HepG2 (cell line): ENCODE measurements around the gene C20orf141. TPM values are rescaled to one million over a fixed set of nuclear protein-coding genes. Genes with fewer than 3 reads are reported as not detected.

Source experiments
- E2F5 ChIP-seq: sonication (generic); formaldehyde crosslinking; conservative IDR thresholded peaks from 2 replicates; pipeline ENCODE4 v1.4.0; 2020; ENCODE audit warnings: missing genetic modification reagents
- GPN1 ChIP-seq: sonication (generic); formaldehyde crosslinking; IDR thresholded peaks from 2 replicates; pipeline ENCODE4 v1.5.1; 2020; ENCODE audit warnings: missing genetic modification reagents, borderline replicate concordance
- HIVEP1 ChIP-seq: sonication (generic); formaldehyde crosslinking; IDR thresholded peaks from 2 replicates; pipeline ENCODE4 v1.4.0; 2020; ENCODE audit warnings: mild to moderate bottlenecking, missing genetic modification reagents
- HNRNPLL ChIP-seq: fragments of 200-400 bp; formaldehyde crosslinking; IDR thresholded peaks from 2 replicates; pipeline ENCODE4 v1.6.1; 2017; ENCODE audit warnings: mild to moderate bottlenecking, low read depth, low read length; ENCODE audit not compliant: poor library complexity, severe bottlenecking
- ISX ChIP-seq: sonication (generic); formaldehyde crosslinking; conservative IDR thresholded peaks from 2 replicates; pipeline ENCODE4 v1.5.0; 2020; ENCODE audit warnings: missing genetic modification reagents
- KDM5B ChIP-seq: sonication (generic); formaldehyde crosslinking; IDR thresholded peaks from 2 replicates; pipeline ENCODE4 v1.4.0; 2020; ENCODE audit warnings: missing genetic modification reagents, mild to moderate bottlenecking, borderline replicate concordance
- MTF2 ChIP-seq: sonication (generic); formaldehyde crosslinking; IDR thresholded peaks from 2 replicates; pipeline ENCODE4 v1.5.0; 2020; ENCODE audit warnings: missing genetic modification reagents, borderline replicate concordance
- PRDM10 ChIP-seq: sonication (generic); formaldehyde crosslinking; IDR thresholded peaks from 2 replicates; pipeline ENCODE4 v1.4.0; 2020; ENCODE audit warnings: low read depth, missing genetic modification reagents
- RFXAP ChIP-seq: sonication (generic); formaldehyde crosslinking; IDR thresholded peaks from 2 replicates; pipeline ENCODE4 v1.4.0; 2020; ENCODE audit warnings: missing genetic modification reagents, borderline replicate concordance
- SOX6 ChIP-seq, 2 experiments: fragments of 450-650 bp in 1 of 2; sonication (generic) in 1 of 2; formaldehyde crosslinking in 1 of 2; IDR thresholded peaks; 2 replicates each; pipeline versions ENCODE4 v1.4.0 to v1.6.1; 2017 to 2020; ENCODE audit warnings: antibody characterized with exemption in 1 of 2, mild to moderate bottlenecking in 1 of 2, missing genetic modification reagents in 1 of 2
- TFE3 ChIP-seq: IDR thresholded peaks from 2 replicates; pipeline ENCODE4 v1.6.1; 2016
- ZGPAT ChIP-seq: IDR thresholded peaks from 2 replicates; pipeline ENCODE4 v1.6.1; 2016; ENCODE audit warnings: mild to moderate bottlenecking
- ZNF557 ChIP-seq: sonication (generic); formaldehyde crosslinking; IDR thresholded peaks from 2 replicates; pipeline ENCODE4 v1.4.0; 2020; ENCODE audit warnings: missing genetic modification reagents
- ZNF569 ChIP-seq: sonication (generic); formaldehyde crosslinking; IDR thresholded peaks from 2 replicates; pipeline ENCODE4 v1.5.0; 2020; ENCODE audit warnings: mild to moderate bottlenecking, missing genetic modification reagents, moderate library complexity, borderline replicate concordance
- ZNF589 ChIP-seq: sonication (generic); formaldehyde crosslinking; conservative IDR thresholded peaks from 2 replicates; pipeline ENCODE4 v1.8.0; 2022; ENCODE audit warnings: mild to moderate bottlenecking, moderate library complexity, missing genetic modification reagents
- ZNF607 ChIP-seq: sonication (generic); formaldehyde crosslinking; IDR thresholded peaks from 2 replicates; pipeline ENCODE4 v1.5.1; 2020; ENCODE audit warnings: missing genetic modification reagents, mild to moderate bottlenecking, borderline replicate concordance
- ZSCAN22 ChIP-seq: sonication (generic); formaldehyde crosslinking; IDR thresholded peaks from 2 replicates; pipeline ENCODE4 v1.4.0; 2020; ENCODE audit warnings: mild to moderate bottlenecking, missing genetic modification reagents
- ZSCAN30 ChIP-seq: sonication (generic); formaldehyde crosslinking; IDR thresholded peaks from 2 replicates; pipeline ENCODE4 v1.5.0; 2020; ENCODE audit warnings: mild to moderate bottlenecking, missing genetic modification reagents
- polyA plus RNA-seq, 8 experiments: library from polyadenylated mRNA; depleted of rRNA in 3 of 8; stranded (reverse) in 7 of 8; unstranded in 1 of 8; fragments of >200 nt; fragmentation: Illumina TruSeq in 4 of 8; extraction: Trizol in 4 of 8; gene quantifications; 2 replicates each; pipeline versions ENCODE4 v1.2.1 to v1.2.3, GENCODE V29; 2011 to 2016; ENCODE audit warnings: low read depth in 4 of 8, missing spikeins in 1 of 8, mixed read lengths in 1 of 8; ENCODE audit not compliant: insufficient read depth in 1 of 8
- total RNA-seq, 5 experiments: library from RNA; depleted of rRNA; stranded (reverse); fragments of >200 nt; fragmentation: Illumina TruSeq; extraction: Trizol; gene quantifications; 2 replicates each; pipeline ENCODE4 v1.2.3, GENCODE V29; 2016; ENCODE audit warnings: low read depth in 1 of 5

Gene C20orf141
- total and polyA plus RNA-seq, 2 of the 13 experiments (the other 11 are each of a cell fraction or from before 2014, with no cell fraction given): not detected

GRCh38 chr20:2840138-2840966 is 25.6 kb downstream of the C20orf141 start, which contains the start of the genes PCED1A and VPS16 (continued):
- TF ChIP-seq KDM5B (CRISPR knock-in tag) (peak; percentile 100), GPN1 (peak; percentile 41; the same call in 1 of the 2 replicates), RFXAP (CRISPR knock-in tag) (peak; percentile 91), ZSCAN30 (CRISPR knock-in tag) (no peak), HIVEP1 (CRISPR knock-in tag) (peak; percentile 97), ZNF589 (CRISPR knock-in tag) (0 out of 2 replicates have a peak, but pooled peaks have one; percentile 88), ZGPAT (CRISPR knock-in tag) (peak; percentile 99), ZNF607 (peak; percentile 98), HNRNPLL (no peak), TFE3 (CRISPR knock-in tag) (peak; percentile 98), SOX6 (IDR thresholded peaks at IDR 0.05) (no peak), SOX6 (CRISPR knock-in tag; IDR thresholded peaks at IDR 0.05) (peak; percentile 74), ZSCAN22 (CRISPR knock-in tag) (no peak; the same call in 1 of the 2 replicates), E2F5 (CRISPR knock-in tag) (peak; percentile 87), ZNF557 (peak; percentile 92; the same call in 1 of the 2 replicates), MTF2 (CRISPR knock-in tag) (no peak; the same call in 1 of the 2 replicates), ISX (CRISPR knock-in tag) (peak; percentile 97; the same call in 1 of the 2 replicates), ZNF569 (CRISPR knock-in tag) (peak; percentile 90; the same call in 1 of the 2 replicates), PRDM10 (no peak; the same call in 1 of the 2 replicates)
